ENCODE measurements around the gene STOX2. TPM values are rescaled to one million over a fixed set of nuclear protein-coding genes. Genes with fewer than 3 reads are reported as not detected.

The STOX2 gene
- total and polyA plus RNA-seq, 2 of the 8 experiments (the other 6 are each of a cell fraction or from before 2014, with no cell fraction given): 5.5 to 20.0 TPM

DNA sequence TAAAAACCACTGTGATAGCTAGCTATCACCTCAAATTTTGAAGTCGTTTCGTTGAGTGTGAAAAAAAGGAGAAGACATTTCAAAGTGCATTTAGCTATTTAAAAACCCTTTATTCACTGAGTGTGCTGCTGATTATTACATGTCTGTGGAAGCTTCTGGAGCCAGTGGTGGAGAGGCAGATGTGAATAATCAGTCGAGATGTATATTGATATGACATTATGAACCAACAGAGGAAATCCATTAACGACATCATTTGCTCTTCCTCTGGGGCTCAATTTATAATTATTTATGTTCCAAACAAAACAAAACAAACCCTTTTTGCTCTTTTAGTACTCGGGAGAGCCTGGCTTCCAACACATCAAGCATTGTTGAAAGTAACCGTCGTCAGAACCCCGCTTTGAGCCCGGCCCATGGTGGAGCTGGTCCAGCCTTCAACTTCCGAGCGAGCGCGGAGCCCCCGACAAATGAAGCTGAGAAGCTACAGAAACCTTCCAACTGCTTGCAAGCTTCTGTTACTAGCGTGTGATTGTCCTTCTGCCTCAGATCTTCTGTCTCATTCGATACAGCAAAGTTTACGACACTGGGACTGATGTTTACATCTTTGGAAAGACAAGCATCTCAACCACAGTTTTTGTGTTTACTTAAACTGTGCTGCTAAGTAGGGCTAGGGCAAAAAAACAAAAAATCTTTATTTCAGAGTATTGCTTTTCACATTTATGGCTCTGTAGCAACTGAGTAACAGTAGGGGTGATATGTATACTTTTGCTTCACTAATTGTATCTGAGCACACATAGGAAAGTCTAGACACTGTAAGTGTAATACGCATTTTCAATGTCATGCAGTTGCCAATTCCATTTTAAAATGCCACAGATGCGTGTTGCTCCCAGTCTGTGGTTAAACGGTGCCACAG, 111.9 kb downstream of the STOX2 start (continued):
- TF ChIP-seq KDM5A (IDR thresholded peaks at IDR 0.05; ENCODE audit: low read length) (no peak), CTBP2 (IDR thresholded peaks at IDR 0.05; ENCODE audit: borderline replicate concordance, insufficient read depth, insufficient read length, low read length) (no peak), CHD2 (IDR thresholded peaks at IDR 0.05; ENCODE audit: low read length) (no peak), GTF2F1 (IDR thresholded peaks at IDR 0.05; ENCODE audit: borderline replicate concordance, low read depth, low read length) (no peak), SP1 (IDR thresholded peaks at IDR 0.05; ENCODE audit: low read depth, low read length) (no peak), POU5F1 (IDR thresholded peaks at IDR 0.05; ENCODE audit: low read depth, low read length) (no peak)
